Smooth muscle cell of trachea (primary cell): ENCODE results near the gene FBXO5. TPM values are rescaled to one million over a fixed set of nuclear protein-coding genes. Genes with fewer than 3 reads are reported as not detected.

Experiments
- total RNA-seq: library from RNA; depleted of rRNA; stranded (reverse); fragments of >200 nt; gene quantifications from 2 replicates; pipeline ENCODE4 v1.2.1, GENCODE V29; 2014

The FBXO5 gene
- 3.8 and 21.4 TPM in 2 replicates for total RNA-seq

DNA sequence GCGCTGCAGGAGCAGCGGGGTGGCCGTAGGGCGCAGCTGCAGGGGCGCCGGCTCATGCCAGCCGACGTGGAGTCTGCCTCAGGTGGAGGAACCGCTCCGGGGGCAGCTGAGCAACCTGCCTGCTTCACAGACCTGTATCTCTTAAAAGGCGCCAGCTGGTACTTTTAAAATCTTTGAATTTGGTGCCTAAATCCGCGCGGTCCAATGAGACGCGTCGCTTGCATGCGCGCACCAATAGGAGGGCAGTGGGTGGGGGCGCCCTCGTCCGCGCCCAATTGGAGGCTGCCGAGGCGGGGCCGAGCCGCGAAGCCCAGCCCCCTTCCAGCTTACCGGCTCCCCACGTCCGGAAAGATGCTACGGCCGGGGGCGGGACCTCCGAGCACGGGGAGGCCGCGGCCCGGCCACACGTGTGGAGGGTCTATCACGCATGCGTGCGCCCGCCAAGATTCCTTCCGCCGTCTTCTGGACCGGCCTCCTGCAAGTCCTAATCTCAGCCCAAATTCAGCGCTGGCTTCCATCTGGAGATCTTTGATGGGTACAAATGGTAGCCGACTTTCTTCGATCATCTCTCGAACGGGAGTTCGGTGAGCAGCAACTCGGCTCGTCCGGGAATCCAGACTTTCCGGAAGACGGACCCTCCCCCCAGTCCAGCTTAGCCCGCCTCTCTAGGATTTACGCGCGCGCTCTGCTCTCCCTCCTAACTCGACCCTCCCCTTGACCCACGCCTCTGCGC lies at the start of gene FBXO5:
FBXO5 (minus strand) TSS at position 138 of the 733 bp plus-strand sequence; CDS start at position 56, 82 bp downstream.

DNA sequence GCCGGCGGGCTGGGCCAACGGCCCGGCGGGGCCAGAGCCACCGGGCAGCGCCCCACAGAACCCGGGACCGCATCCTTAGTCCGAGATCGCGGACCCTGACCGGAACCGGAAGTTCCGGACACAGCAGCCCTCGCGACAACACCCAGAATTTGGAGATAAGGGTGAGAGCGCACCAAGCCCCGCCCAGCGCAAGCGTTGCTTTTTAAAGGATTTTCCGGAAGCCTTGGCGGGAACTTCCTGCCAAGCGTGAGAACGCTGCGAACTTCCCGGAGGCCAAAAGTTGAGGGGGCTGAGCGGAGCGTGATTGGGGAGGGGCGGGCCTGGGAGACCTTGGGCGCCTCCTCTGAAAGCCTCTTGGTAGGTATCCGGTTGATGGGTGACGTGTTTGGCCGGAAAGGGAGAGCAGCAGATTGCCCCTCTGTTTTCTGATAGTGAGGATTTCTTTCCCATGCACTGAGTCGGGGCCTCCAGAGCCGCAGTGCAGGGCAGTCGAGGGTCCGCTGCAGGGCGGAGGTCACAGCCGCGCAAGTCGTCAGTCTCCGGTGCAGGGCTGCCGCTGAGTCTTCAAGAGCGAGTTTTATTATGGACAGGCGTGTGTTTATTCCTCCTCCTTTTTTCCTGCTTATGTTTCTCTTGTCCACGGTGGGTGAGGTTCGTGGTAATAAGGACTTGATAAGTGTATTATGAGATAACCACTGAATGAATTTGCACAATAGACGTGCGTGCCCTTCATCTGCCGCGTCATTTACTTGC lies 19.9 kb upstream of the FBXO5 start, which contains the start of gene MTRF1L:
MTRF1L (minus strand) TSS at position 97 of the 753 bp plus-strand sequence; CDS start at position 73, 24 bp downstream.

Other genes with a start within 250 kb of the FBXO5 start
- not detected in 2 replicates for gene VIP, start 232.2 kb downstream of the FBXO5 start, total RNA-seq
- 13.7 and 24.1 TPM in 2 replicates for gene MTRF1L, start 19.7 kb upstream of the FBXO5 start, total RNA-seq
- gene RGS17, start 148.2 kb upstream of the FBXO5 start, total RNA-seq: 13.4 and 25.5 TPM in 2 replicates